Urothelium cell line (cell line): Measurements from ENCODE around the gene TNS3.
"Not testable (repeated sequence)": the region's sequence is repeated elsewhere in the genome, so short reads cannot be mapped to it uniquely, and the experiment has no call there.

Source experiments
- DNase-seq: peaks from one replicate; pipeline ENCODE4 v3.0.0; 2011; ENCODE audit warnings: low spot score, mixed read lengths
- FAIRE-seq: peaks from 2 replicates; lab custom pipeline; 2011; peaks lifted over from hg19 to GRCh38; lab: Jason Lieb, UNC

TNS3 gene

DNA sequence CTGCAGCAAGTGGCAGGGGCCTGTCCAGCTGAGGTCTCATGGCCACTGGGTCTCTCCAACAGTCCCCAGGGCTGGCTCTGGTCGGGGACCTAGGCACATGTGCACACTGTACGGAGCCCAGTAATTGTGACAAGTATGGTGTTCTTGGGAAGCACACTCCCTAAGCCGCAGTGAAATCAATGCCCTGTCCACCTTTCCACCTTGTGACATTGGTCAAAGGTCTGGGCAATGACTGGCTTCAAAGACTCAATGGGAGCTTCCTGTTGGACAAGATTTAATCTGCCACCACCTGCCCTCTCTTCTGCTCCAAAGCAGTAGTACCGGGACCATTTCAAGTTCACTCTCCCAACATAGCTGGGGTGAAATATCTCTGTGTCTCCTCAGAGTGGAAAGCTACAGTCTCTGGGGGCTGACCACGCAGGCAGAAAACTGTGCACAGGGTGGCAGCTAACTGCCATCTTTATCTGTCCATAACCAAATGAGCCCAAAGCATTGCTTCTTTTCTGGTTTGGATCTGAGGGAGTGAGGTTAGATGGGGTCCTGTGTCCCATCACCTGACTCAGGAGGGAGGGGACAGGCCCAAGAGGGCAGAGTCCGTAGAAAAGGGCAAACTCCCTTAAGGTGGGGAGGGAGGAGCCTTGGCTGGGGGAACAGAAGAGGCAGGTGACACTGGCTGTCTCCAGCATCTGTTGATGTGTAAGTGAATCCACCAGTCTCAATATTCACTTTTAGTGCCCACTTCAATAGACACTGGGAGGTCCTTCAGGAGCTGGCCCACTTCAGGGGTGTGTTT, 307.7 kb downstream of the TNS3 start:
- DNase-seq (no peak), FAIRE-seq (no peak)

DNA sequence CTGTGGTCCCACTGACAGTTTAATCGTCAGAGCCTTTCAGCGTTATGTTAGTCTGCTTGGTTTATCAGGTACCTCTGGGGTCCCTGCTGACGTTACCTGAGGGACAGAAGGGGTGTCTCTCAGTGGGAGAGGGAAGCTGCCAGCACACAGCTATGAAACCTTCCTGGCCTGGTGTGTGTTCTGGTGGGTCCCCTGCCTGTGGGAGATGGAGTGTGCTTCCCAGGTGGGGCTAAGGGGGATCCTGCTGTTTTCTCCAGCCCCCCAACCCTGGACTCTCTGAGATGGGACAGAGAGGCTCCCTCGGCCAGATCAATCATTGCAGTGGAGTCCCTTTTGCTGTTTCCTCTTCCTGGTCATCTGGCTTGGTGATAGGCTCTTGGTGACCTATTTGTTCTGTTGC, 308.8 kb downstream of the TNS3 start:
- FAIRE-seq, result peak; percentile 5
- no peak for DNase-seq

DNA sequence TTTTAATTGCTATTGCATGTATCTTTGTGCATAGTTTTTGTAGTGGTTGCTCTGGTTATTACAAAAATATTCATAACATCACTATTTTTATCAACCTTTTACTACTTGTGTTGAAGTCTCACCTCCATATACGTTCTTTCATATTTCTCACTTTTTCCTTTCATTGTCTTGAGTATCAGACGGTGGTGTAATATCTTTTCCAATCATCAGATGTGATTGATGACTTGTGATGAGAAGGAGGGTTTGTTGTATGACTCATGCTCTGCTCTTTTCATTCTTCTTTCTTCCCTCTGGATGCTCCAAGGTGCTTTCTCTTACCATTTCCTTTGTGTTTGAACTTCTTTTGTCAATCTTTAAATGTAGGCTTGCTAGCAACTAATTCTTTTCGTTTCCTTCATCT, 310.2 kb downstream of the TNS3 start:
- FAIRE-seq (no peak), DNase-seq (no peak)

DNA sequence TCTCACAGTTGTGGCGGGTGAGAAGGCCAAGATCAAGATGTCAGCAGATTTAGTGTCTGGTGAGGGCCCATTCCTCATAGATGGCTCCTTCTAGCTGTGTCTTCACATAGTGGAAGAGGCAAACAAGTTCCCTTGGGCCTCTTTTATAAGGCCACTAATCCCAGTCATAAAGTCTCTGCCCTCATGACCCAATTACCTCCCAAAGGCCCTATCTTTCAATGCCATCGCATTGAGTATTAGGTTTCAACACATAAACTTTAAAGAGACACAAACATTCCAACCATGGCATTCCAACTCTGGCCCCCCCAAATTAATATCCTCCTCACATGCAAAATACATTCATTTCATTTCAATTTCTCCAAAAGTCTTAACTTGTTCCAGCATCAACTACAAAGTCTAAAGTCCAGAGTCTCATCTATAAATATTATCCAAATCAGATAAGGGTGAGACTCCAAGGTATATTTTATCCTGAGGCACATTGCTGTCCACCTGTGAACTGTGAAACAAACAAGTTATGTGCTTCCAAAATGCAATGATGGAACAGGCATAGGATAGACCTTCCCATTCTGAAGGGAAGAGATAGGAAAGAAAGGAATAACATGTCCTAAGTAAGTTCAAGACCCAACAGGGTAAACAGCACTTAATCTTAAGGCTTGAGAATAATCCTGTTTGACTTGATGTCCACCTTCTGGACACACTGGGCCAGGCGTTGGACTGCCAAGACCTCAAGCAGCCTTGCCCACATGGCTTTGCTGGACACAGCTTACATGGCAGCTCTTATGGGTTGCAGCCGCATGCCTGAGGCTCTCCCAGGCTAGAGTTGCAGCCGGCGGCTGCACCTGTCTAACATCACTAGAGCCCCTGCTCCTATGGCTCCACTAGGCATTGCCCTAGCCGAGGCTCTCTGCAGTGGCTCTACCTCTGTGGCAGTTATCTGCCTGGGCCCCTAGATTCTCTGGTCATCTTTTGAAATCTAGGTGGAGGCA, 312.8 kb downstream of the TNS3 start:
- no peak for DNase-seq
- FAIRE-seq, result no peak

DNA sequence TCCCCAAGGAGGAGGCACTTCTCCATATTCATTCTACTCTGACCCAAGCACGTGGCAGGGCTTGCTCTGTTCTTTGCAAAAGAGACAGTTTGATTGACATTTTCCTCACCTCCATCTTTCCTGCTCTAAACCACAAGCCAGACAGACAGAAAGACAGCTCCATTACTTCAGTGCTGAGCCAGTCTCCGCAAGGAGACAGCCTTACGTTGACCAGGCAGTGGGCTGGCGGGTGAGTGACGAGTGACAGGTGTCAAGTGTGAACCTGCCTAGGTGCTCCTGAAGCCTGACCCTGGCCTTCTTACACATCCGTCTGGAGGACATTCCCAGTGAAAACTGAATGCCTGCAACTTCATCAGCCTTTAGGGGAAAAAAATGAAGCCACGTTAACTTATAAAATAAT, 314.6 kb downstream of the TNS3 start:
- FAIRE-seq, result peak; percentile 82
- no peak for DNase-seq

DNA sequence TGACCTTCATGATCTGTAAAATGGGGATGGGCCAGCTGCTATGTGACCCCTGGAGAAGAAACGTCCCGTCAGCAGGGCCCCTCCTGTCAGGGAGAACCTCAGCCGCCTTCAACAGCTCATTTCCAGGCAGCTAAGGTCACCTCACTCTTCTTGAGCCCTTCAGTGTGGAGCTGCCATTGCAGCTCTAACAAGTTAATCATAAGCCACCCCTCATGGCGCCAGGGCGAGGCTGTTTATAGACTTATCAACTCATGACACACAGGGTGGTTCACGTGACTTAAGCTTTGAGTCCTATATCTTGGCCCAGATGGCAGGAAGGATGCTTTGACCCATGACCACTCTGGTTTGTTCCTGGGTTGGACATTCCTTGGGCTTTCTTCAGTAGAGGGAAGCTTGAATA, 315.1 kb downstream of the TNS3 start:
- FAIRE-seq, result peak; percentile 77
- no peak for DNase-seq

DNA sequence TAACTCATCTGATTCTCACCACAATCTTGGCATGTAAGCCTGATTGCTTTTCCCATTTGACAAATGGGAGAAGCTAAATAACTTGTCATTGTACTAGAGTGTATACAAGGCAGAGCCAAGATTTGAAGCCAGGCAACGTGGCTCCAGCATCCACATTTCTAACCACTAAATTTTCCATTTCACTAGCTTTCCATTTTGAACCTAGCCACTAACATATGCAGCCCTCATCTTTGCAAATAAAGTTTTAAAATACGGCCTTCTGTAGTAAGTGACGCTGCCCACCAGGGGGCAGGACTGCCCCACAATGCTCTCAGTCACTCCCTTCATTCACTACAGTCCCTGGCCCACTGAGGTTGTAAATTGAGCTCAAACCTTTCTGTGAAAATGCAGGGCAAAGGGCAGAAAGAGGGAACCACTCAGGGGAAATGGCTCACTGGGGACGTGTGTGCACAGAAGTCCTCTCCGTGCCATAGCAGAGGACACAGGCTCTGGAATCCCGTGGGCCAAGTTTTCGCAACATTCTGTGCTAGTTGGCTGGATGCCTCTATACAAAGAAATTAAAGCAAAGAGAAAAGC, 315.7 kb downstream of the TNS3 start:
- peak; percentile 80 for DNase-seq
- peak; percentile 86 for FAIRE-seq

DNA sequence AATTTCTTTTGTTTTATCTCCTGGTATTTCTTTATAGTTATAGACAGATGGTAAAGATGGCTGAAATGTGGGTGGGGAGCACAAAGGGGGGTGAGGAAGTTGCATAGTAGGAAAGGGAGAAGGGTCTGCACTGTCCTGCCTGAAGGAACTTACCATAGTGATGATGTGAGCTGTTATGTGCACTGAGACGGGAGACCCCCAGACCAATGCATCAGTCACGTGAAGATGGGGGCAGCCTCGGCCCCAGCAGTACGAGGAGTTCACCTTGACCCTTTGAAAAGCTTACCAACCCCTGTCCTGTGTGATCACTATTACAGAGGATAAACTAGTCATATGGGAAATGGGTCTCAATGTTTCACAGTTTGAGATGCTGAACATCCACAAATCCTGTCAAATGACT, 316.3 kb downstream of the TNS3 start:
- FAIRE-seq, result peak; percentile 53
- no peak for DNase-seq

DNA sequence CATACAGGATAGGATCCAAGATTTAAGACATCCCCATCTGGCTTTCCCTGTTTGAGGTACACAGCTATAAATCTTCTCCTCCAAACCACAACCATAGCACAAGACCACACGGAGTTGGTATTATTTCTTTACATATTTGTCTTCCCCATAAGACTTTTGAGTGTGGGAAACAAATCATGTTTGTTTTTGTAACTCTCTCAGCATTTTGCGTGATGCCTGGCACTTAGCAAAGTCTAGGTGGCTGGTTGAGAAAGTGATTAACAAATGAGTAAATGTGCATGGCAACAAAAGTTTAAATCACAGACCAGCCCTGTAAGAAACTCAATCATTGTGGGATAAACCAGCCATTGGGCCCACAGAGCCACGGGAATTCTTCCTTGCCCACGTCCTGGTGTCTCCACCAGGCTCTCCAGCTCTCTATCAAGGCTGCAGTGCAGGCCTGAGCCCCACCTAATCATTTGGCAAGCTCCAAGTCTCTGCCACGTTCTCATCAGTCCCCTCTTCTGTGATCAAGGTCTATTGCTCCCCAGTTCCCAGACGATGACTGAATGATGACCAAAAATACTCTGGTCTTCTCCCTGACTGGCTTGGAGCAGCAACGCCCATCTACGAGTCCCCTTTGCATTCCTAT, 317.8 kb downstream of the TNS3 start:
- no peak for FAIRE-seq
- no peak for DNase-seq

DNA sequence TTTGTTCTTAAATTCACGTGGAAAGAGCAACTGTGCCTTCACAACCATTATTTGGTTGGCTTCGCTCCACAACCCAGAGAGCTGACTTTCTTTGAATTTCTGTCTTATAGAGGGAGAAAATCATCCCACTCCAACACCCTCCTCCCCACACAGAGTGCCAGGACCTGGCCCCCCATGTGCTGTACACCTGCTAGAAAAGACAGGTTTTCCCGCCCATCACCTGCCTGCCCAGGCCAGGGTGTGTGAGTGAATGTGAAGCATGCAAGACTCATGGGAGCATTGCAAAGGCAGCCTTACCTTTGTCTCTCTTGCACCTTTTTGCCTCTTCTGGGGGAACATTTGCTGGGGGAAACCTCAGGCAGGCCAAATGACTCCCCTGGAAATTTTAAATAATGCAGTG, 319.0 kb downstream of the TNS3 start:
- peak; percentile 71 for FAIRE-seq

DNA sequence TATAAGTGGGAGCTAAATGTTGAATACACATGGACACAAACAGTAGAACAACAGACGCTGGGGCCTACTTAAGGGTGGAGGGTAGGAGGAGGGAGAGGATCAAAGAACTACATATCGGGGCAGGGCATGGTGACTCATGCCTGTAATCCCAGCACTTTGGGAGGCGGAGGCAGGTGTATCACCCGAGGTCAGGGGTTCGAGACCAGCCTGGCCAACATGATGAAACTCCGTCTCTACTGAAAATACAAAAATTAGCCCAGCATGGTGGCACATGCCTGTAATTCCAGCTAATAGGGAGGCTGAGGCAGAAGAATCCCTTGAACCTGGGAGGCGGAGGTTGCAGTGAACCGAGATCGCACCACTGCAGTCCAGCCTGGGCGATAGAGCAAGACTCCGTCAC, 319.8 kb downstream of the TNS3 start:
- not testable (repeated sequence) for FAIRE-seq, DNase-seq

More for the DNA sequence above, 319.0 kb downstream of the TNS3 start:
- no peak for DNase-seq

DNA sequence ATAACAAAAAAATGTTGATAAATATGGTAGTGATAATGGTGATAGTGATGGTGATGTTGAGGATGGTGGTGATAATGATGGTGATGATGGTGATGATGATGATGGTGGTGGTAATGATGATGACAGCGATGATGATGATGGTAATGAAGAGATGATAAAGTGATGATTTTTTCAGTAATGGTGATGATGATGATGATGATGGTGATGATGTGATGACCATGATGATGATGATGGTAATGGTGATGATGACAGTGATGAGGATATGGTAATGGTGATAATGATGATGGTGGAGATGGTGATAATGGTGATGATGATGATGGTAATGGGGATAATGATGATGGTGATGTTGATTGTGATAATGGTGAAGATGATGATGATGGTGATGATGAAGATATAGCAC, 321.6 kb downstream of the TNS3 start:
- DNase-seq (no peak), FAIRE-seq (peak; percentile 98)

DNA sequence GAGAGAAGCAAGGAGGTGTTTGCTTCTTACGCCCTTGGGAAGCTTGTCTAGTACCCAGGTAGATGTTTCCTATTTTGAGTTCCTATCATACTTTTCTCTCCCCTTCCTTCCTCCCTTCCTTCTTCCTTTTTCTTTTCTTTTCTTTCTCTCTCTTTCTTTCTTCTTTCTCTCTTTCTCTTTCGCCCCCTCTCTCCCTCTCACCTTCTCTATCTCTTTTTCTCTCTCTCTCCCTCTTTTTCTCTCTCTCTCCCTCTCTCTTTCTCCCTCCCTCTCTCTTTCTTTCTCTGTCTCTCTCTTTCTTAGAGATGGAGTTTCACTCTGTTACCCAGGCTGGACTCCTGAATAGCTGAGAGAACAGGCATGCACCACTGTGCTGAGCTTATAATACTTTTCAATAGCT, 322.2 kb downstream of the TNS3 start:
- no peak for FAIRE-seq
- DNase-seq, result no peak

DNA sequence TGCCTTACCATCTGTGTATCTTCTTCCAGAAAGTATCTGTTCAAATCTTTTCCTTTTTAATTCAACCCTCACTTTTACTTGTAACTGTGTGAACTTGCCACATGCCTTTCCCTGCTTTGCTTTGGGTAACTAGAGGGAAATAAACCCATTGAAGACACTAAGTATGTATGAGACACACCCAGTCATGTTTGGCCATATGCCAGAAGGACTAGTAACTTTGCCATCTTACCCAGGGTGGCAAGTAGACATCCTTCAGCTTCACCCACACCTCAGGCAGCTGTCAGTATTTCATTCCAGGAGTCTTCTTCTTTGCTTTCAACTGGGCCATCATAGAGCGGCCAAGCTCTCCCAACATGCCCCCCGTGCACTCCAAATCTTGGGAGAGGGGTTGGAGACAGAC, 323.1 kb downstream of the TNS3 start:
- DNase-seq, result no peak
- FAIRE-seq, result peak; percentile 32

DNA sequence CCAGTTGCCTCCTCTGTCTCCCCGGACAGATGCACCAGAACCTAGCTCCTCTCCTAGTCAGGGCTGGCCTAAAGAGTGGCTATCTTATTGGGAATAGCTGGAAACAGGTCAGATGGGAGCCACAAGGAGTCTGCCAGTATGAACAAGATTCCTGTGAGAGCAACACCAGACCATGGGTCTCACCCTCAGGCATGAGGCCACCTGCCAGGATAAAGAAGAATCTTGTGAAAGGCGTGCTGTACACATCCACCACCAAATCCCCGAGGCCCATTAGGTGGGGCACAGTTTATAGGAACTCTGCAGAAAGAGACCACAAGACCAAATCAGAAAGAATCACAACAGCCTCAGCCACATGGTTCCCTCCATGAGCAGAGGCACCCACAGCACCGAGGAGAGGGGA, 325.9 kb downstream of the TNS3 start:
- FAIRE-seq (peak; percentile 75), DNase-seq (no peak)

DNA sequence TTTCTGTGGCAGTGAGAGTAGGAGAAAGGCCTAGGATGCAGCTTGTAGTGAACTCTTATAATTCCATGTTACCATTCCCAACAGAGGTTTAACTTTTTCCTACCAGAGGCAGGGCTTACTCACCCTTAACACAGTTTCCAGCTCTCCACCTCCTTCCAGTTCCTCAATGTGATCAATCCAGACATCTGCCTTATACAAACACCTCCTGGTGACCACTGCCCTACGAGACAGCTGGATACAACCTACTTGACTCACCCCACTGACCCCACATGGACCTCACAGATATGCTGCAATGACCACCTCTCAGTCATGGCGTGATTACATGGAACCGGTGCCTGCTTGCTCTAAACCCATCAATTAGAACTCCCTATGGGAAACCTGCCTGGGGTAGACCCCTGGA, 326.5 kb downstream of the TNS3 start:
- peak; percentile 42 for FAIRE-seq
- no peak for DNase-seq

DNA sequence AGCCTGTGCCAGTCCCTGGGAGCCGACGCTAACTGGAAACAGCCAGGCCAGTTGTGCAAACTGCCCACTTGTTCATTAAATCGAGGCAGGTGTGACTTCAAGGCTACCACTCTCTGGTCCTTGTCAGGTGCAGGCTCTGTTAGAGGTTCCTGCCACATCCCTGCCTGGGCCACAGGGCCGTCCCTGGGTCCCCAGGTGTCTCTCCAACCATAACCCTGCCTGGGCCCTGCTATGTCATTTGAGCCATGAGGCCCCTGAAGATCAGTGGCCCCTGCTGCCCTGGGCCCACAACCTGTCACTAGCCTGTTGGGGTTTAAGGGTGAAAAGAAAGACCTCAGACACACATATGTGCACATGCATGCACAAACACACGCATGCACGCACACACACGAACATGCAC, 326.9 kb downstream of the TNS3 start:
- FAIRE-seq, result no peak
- no peak for DNase-seq

DNA sequence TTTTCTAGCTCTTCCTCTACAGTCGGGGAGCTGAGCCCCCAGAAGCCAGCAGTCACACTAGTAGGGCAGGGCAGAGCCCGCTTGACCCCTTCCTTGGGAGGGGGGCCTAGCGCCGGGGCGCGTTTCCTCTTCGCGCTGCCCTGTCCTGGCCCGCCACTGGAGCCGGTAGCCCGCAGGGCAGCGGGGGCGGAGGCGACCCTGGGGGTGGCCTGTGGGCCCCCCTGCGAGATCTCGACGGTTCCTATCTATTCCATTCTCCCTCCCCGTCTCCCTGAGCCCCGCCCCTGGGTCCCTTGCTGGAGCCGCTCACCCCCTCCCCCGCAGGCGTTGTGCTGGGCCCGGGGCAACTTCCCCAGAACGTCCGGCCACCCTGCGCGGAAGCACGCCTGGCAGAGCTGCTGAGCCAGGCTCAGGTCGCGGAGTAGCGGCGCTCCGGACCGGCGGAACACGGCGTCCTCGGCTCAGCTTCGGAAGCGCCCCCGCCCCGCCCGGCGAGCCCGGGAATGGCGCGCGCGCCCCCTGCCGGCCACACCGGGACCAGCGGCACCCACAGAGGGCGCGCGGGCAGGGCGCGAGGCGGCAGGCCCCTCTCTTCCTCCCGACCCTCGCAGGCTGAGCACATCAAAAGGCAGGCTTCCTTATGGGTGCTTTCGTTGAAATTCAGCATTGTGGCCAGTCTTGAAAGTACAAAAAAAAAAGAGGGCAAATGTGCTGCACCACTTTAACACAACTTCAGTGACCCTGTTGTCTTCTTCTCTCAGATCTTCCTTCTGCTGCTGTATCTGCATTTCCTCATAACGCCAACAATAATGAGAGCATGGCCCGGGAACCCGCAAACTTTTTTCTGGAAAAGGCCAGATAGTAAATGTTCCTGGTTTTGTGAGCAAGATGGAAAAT, 327.6 kb downstream of the TNS3 start:
- DNase-seq, result peak; percentile 82
- peak; percentile 62 for FAIRE-seq

DNA sequence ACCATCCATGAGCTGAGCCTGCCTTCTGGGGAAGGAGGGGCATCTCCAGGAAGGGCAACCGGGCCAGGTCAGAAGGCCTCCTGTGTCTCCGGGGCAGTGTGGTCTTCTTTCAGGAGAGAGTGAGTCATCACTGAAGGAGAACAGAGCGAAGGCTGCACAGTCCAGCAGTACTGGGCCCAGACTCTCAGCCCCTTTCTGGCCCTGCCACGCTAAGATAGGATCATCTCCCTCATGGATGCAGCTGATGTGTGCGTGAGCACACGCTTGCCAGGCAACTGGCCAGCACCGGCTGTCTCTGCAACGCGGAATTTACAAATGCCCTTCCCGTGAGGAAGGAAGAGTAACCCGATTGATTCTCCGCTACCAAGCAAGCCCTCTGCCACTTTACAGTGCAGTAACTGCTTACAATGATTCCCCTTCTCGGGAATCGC, 328.2 kb downstream of the TNS3 start:
- peak; percentile 81 for DNase-seq
- FAIRE-seq, result peak; percentile 87

DNA sequence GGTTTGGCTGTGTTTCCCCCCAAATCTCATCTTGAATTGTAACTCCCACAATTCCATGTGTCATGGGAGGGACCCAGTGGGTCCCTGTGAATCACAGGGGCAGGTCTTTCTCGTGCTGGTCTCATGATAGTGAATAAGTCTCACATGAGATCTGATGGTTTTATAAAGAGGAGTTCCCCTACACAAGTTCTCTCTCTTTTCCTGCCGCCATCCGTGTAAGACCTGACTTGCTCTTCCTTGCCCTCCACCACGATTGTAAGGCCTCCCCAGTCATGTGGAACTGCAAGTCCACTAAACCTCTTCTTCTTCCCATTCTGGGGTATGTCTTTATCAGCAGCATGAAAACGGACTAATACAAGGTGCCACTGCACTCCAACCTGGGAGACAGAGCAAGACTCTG, 329.2 kb downstream of the TNS3 start:
- DNase-seq (no peak), FAIRE-seq (no peak)
